Esophagus muscularis mucosa (tissue), 4 donors: ENCODE measurements around the gene DCLK2. TPM values are rescaled to one million over a fixed set of nuclear protein-coding genes. Genes with fewer than 3 reads are reported as not detected.

Source experiments
- DNase-seq: peaks from one replicate; pipeline ENCODE4 v3.0.0-alpha.2; 2017; ENCODE audit errors: extremely low spot score
- H3K27ac ChIP-seq, 4 donors: fragments of 200-600 bp; sonication (generic); replicated peaks in 1 of 4; 1 replicate in 3 of 4; 2 replicates in 1 of 4; pipeline ENCODE4 v1.5.1; 2016 to 2019; ENCODE audit warnings: mild to moderate bottlenecking in 1 of 4
- H3K27me3 ChIP-seq, 4 donors: fragments of 200-600 bp; sonication (generic); one replicate each; pipeline versions ENCODE4 v1.5.1 to v1.6.0; 2016 to 2019
- H3K36me3 ChIP-seq, 4 donors: fragments of 200-600 bp; sonication (generic); one replicate each; pipeline ENCODE4 v1.5.1; 2016 to 2019
- H3K4me1 ChIP-seq, 4 donors: fragments of 200-600 bp; sonication (generic); one replicate each; pipeline ENCODE4 v1.5.1; 2016 to 2019
- H3K4me3 ChIP-seq, 4 donors: fragments of 200-600 bp; sonication (generic); 1 replicate in 2 of 4; 2 replicates in 2 of 4; pipeline ENCODE4 v1.5.1; 2016 to 2019; ENCODE audit warnings: mild to moderate bottlenecking in 4 of 4, moderate library complexity in 1 of 4
- H3K9me3 ChIP-seq, 4 donors: fragments of 200-600 bp; sonication (generic); 1 replicate in 3 of 4; 2 replicates in 1 of 4; pipeline ENCODE4 v1.5.1; 2016 to 2019
- EP300 ChIP-seq: sonication (generic); formaldehyde crosslinking; IDR thresholded peaks from one replicate; pipeline ENCODE4 v1.6.1; 2017; ENCODE audit warnings: antibody characterized with exemption
- POLR2A ChIP-seq: fragments of 450-650 bp; IDR thresholded peaks from one replicate; pipeline ENCODE4 v1.6.1; 2017; ENCODE audit warnings: antibody characterized with exemption, moderate library complexity, mild to moderate bottlenecking, low read depth
- POLR2AphosphoS5 ChIP-seq, 2 donors: sonication (generic); formaldehyde crosslinking; IDR thresholded peaks; one replicate each; pipeline ENCODE4 v1.6.1; 2017; ENCODE audit warnings: antibody characterized with exemption in 2 of 2
- WGBS: methylation state at CpG from one replicate; pipeline ENCODE4 v1.1.5; 2018; 5-methylcytosine and 5-hydroxymethylcytosine counted together
- intact Hi-C: fragments of 100-400 bp; cut with DNase I; formaldehyde crosslinking; loops from one replicate; pipeline ENCODE4 v1.15.1; 2023
- total RNA-seq, 4 donors: library from RNA; depleted of rRNA; stranded (reverse); fragments of >200 nt; gene quantifications; one replicate each; pipeline versions ENCODE4 v1.1.0 to v1.2.1, GENCODE V29; 2016
- TF ChIP-seq, protein P1 (sequence below), 3 experiments: fragments of 200-600 bp in 2 of 3; fragments of 450-650 bp in 1 of 3; sonication (generic) in 2 of 3; IDR thresholded peaks; one replicate each; pipeline ENCODE4 v1.5.1; 2017 to 2019; ENCODE audit warnings: antibody characterized with exemption in 3 of 3, mild to moderate bottlenecking in 2 of 3, moderate library complexity in 1 of 3

Gene DCLK2
- total RNA-seq, 4 donors from 2014 or later = 15.4 to 29.3 (median 19.3) TPM

DNA sequence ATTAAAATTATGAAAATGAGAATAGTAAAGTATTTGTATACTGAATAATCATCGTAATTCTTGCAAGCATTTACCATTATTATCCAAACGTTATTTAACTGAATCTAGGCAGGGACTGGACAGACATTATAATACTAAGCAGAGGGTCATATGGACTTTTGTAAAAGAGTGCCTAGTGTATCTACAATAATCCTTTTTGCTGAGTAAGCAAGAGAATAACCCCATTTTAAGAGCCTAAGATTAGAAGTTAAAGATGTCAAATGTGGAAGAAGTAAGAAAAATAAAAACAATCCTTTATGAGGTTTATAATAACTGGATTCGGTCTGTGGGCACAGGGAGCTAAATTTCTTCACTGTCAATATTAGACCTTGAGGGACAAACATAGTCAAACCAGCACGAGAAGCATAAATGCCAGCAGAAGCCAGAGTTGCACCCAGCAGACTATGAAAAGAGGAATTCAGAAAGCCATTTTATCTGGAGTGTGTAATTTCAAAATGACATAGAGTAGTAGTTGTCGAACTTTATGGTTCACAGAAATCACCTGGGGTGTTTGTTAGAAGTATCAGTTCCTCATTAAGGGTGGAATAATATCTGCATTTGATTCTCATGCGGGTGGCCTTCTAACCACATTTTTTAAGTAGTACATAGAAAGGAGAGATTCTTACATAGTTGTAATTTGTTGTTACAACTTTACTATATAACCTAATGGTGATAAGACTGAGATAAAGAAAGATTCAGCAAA is 39.7 kb upstream of the DCLK2 start:
- H3K4me1 ChIP-seq = peaks cover 0 to 8% (median 5%) of the 10 kb centered on the region in 4 donors
- H3K36me3 ChIP-seq = no peaks in the 10 kb centered on the region
- no peak overlapping the region for H3K4me3 ChIP-seq
- TF ChIP-seq POLR2A = no peak
- no peak for TF ChIP-seq POLR2AphosphoS5 (IDR thresholded peaks at IDR 0.05)
- TF ChIP-seq, protein P1, sequence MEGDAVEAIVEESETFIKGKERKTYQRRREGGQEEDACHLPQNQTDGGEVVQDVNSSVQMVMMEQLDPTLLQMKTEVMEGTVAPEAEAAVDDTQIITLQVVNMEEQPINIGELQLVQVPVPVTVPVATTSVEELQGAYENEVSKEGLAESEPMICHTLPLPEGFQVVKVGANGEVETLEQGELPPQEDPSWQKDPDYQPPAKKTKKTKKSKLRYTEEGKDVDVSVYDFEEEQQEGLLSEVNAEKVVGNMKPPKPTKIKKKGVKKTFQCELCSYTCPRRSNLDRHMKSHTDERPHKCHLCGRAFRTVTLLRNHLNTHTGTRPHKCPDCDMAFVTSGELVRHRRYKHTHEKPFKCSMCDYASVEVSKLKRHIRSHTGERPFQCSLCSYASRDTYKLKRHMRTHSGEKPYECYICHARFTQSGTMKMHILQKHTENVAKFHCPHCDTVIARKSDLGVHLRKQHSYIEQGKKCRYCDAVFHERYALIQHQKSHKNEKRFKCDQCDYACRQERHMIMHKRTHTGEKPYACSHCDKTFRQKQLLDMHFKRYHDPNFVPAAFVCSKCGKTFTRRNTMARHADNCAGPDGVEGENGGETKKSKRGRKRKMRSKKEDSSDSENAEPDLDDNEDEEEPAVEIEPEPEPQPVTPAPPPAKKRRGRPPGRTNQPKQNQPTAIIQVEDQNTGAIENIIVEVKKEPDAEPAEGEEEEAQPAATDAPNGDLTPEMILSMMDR (IDR thresholded peaks at IDR 0.05) = no peak
- WGBS = 77% methylated on average over 6 of the region's 6 CpGs
- H3K27ac ChIP-seq = no peak overlapping the region
- DNase-seq = no peak
- no peaks in the 10 kb centered on the region for H3K9me3 ChIP-seq
- intact Hi-C loops = no loop called here
- H3K27me3 ChIP-seq = no peaks in the 10 kb centered on the region

DNA sequence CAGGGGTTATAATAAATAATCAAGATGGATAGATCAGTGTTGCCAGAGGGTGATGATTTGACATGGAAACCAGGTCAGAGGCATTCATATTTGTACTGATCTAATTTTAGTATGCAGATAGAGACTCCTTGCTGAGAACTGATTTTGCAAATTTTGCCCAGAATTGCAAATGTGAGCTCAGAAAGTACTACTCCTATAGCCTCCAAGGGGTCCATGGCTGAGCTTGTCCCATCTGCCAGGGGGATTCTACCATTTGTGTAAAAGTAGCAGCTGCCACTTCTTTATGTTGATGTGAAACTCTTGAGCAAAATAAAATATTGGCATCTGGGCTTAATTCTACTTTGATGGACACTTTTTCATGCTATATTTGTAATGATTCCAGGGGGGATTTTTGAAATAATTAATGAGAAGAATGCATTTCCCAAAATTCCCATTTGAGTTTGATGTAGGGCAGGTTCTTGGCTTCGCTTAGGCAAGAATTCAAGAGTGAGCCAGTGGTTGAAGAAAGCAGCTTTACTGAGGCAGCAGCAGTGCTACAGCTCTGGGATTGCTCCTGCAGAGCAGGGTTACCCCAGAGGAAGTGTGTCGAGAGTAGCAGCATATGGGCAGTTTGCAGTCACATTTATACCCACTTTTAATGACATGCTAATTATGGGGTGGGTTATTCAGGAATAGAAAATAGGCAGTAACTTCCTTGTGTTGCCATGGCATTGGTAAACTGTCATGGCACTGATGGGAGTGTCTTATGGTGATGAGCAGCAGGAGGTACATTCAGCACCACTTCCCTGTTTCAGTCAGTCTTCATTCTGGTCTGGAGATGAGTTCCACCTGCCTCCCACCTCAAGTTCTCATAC is 38.7 kb upstream of the DCLK2 start:
- Histone ChIP-seq H3K4me1 (no peaks in the 10 kb centered on the region), H3K27me3 (no peaks in the 10 kb centered on the region), H3K36me3 (no peaks in the 10 kb centered on the region), H3K27ac (no peak overlapping the region), H3K9me3 (no peaks in the 10 kb centered on the region), H3K4me3 (no peak overlapping the region)
- no peak for DNase-seq
- 75% methylated on average over 2 of the region's 2 CpGs for WGBS
- no peak for TF ChIP-seq POLR2AphosphoS5 (IDR thresholded peaks at IDR 0.05)
- TF ChIP-seq, protein P1 (IDR thresholded peaks at IDR 0.05) = no peak
- no peak for TF ChIP-seq EP300
- no peak for TF ChIP-seq POLR2A
- intact Hi-C loops = no loop called here

DNA sequence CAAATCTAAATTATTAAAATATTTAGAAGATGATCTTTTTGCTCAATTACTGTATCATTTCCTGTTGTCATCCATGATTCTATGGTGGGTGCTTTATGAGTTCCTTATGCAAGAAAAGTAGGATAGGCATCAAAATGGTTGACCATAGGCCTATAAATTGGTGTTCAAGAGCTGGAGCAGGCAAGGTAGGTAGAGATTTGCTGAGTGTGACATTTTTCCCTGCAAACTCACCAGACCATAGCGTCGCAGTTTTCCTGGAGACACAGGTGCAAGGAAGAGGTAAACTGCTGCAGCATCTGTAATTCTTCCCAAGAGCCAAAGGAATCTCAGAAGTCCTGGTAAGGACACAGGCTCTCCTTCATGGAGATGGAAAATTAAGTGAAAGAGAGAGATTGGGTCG is 33.7 kb upstream of the DCLK2 start:
- WGBS = 91% methylated on average over 3 of the region's 3 CpGs
- H3K9me3 ChIP-seq = no peaks in the 10 kb centered on the region
- intact Hi-C loops = no loop called here
- no peaks in the 10 kb centered on the region for H3K27me3 ChIP-seq
- H3K27ac ChIP-seq = no peak overlapping the region
- H3K4me1 ChIP-seq = no peaks in the 10 kb centered on the region
- H3K36me3 ChIP-seq = no peaks in the 10 kb centered on the region
- no peak overlapping the region for H3K4me3 ChIP-seq
- DNase-seq = no peak
- TF ChIP-seq POLR2AphosphoS5 (IDR thresholded peaks at IDR 0.05) = no peak
- TF ChIP-seq POLR2A = no peak
- TF ChIP-seq, protein P1 (IDR thresholded peaks at IDR 0.05) = no peak
- TF ChIP-seq EP300 = no peak

DNA sequence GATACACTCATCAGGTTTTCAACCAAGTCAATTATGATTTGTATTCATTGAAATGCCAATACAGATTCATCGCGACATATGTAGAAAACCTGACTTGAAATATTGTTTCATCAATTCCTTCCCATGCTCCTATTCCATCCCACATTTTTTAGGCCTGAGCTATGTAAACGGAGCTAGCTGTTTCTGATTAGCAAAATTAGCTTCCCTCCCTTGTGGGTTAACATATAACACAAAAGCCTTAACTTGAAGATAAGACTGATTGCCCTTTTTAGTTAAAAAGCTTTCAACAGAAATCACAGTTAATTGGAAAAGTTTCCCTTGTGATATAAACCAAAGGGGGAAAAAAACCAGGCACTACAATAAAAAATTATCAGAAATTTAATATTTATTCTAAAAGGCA is 32.8 kb upstream of the DCLK2 start:
- intact Hi-C loops = no loop called here
- Histone ChIP-seq H3K9me3 (no peaks in the 10 kb centered on the region), H3K36me3 (no peaks in the 10 kb centered on the region), H3K4me1 (no peaks in the 10 kb centered on the region), H3K27me3 (no peaks in the 10 kb centered on the region), H3K4me3 (no peak overlapping the region), H3K27ac (no peak overlapping the region)
- no peak for DNase-seq
- no peak for TF ChIP-seq POLR2A
- 90% methylated on average over 3 of the region's 3 CpGs for WGBS

DNA sequence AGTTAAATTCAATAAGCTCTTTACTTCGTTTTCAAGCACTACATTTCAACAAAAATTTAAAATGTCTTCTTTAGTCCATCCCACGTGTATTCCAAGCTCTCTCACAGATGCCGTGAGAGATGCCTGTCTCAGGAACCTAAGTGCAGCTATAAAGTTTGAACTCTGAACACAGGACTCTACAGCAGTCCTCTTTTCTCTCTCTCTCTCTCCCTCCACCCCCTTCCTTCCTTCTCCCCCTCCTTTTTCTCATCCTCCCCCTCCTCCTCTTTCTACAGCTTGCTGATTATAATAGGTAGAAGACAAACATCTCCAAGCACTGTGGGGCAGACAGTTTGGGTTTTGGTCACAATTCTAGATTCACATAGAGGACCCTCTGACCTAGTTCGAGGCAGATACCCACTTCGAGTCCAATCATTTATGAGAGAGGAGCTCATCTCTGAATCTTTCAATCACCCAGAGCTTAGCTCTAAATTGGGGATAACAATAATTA is 31.5 kb upstream of the DCLK2 start:
- Histone ChIP-seq H3K9me3 (no peaks in the 10 kb centered on the region), H3K4me1 (no peaks in the 10 kb centered on the region), H3K4me3 (no peak overlapping the region), H3K36me3 (no peaks in the 10 kb centered on the region), H3K27ac (no peak overlapping the region), H3K27me3 (no peaks in the 10 kb centered on the region)
- DNase-seq = no peak
- TF ChIP-seq POLR2AphosphoS5 (IDR thresholded peaks at IDR 0.05) = no peak
- TF ChIP-seq EP300 = no peak
- TF ChIP-seq, protein P1 (IDR thresholded peaks at IDR 0.05) = no peak
- no peak for TF ChIP-seq POLR2A
- intact Hi-C loops = no loop called here
- 82% methylated on average over 5 of the region's 5 CpGs for WGBS
